Astrocyte (in vitro differentiated cells and primary cell): Measurements from ENCODE around the gene TMEM273.

Source experiments
- EZH2 ChIP-seq: IDR thresholded peaks from 2 replicates; pipeline ENCODE4 v1.6.1; 2012; ENCODE audit warnings: mild to moderate bottlenecking, low read length, inconsistent platforms; ENCODE audit not compliant: insufficient read depth
- TF ChIP-seq, protein P1 (sequence below): IDR thresholded peaks from 2 replicates; pipeline ENCODE4 v1.5.1; 2011; ENCODE audit warnings: low read depth, mild to moderate bottlenecking, inconsistent platforms, low read length, moderate library complexity; ENCODE audit not compliant: insufficient read depth

DNA sequence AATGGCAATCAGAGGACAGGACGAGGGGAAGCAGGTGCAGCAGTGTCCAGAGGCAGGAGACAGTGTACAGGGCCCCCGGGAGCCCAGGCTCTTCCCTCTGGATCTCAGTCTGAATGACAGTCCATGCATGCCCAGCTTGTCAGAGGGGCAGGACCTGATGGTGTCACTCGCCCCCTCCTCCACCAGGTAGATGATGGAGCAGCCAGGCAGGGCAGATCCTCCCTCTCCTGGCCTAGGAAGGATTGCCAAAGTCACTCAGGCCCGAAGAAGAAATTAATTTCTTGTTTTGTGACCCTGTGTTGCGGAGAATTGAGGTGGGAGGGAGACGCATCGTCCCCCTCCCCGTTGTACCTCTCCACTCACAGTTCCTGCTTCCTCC, 76.9 kb downstream of the TMEM273 start:
- TF ChIP-seq, protein P1, sequence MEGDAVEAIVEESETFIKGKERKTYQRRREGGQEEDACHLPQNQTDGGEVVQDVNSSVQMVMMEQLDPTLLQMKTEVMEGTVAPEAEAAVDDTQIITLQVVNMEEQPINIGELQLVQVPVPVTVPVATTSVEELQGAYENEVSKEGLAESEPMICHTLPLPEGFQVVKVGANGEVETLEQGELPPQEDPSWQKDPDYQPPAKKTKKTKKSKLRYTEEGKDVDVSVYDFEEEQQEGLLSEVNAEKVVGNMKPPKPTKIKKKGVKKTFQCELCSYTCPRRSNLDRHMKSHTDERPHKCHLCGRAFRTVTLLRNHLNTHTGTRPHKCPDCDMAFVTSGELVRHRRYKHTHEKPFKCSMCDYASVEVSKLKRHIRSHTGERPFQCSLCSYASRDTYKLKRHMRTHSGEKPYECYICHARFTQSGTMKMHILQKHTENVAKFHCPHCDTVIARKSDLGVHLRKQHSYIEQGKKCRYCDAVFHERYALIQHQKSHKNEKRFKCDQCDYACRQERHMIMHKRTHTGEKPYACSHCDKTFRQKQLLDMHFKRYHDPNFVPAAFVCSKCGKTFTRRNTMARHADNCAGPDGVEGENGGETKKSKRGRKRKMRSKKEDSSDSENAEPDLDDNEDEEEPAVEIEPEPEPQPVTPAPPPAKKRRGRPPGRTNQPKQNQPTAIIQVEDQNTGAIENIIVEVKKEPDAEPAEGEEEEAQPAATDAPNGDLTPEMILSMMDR, result no peak
- no peak for TF ChIP-seq EZH2
